ENCODE measurements around the gene CD300LG.

DNA sequence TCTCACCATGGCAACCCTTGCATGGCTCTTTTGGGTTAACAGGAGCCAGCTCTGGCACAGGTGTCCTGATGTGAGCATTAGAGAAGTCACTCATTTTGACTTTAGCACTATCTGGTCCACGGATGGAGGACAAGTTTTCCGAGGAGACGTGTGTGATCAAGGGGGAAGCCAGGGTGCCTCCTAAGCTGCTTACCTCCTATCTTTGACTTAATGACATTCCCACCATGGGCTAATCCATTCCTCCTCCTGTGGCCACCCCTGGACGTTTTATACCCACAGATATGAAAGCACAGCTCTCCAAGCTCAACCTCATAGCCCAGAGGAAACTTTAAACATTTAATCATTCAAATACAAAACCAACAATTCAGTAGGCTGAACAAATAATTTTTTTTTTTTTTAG lies 41.6 kb downstream of the CD300LG start:
- TF ChIP-seq, protein P1, sequence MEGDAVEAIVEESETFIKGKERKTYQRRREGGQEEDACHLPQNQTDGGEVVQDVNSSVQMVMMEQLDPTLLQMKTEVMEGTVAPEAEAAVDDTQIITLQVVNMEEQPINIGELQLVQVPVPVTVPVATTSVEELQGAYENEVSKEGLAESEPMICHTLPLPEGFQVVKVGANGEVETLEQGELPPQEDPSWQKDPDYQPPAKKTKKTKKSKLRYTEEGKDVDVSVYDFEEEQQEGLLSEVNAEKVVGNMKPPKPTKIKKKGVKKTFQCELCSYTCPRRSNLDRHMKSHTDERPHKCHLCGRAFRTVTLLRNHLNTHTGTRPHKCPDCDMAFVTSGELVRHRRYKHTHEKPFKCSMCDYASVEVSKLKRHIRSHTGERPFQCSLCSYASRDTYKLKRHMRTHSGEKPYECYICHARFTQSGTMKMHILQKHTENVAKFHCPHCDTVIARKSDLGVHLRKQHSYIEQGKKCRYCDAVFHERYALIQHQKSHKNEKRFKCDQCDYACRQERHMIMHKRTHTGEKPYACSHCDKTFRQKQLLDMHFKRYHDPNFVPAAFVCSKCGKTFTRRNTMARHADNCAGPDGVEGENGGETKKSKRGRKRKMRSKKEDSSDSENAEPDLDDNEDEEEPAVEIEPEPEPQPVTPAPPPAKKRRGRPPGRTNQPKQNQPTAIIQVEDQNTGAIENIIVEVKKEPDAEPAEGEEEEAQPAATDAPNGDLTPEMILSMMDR (conservative IDR thresholded peaks at IDR 0.05; ENCODE audit: low read depth, low read length) = no peak
- TF ChIP-seq EZH2 (IDR thresholded peaks at IDR 0.05; ENCODE audit: borderline replicate concordance, low read depth, low read length, poor library complexity, severe bottlenecking) = no peak
